Astrocyte (in vitro differentiated cells and primary cell): Measurements from ENCODE around the gene PARD6A. TPM values are rescaled to one million over a fixed set of nuclear protein-coding genes. Genes with fewer than 3 reads are reported as not detected.

Experiments used
- DNase-seq: peaks from one replicate; pipeline ENCODE4 v3.0.0-alpha.2; 2010; ENCODE audit warnings: low read depth
- FAIRE-seq: peaks from 2 replicates; lab custom pipeline; 2011; peaks lifted over from hg19 to GRCh38; lab: Jason Lieb, UNC
- H2AFZ ChIP-seq: 2 replicates; pipeline ENCODE4 v1.6.0; 2012; ENCODE audit warnings: low read depth, low read length, inconsistent platforms
- H3K27ac ChIP-seq: 2 replicates; pipeline ENCODE4 v1.5.1; 2011; ENCODE audit warnings: low read depth, low read length, inconsistent platforms
- H3K27me3 ChIP-seq: 2 replicates; pipeline ENCODE4 v1.6.0; 2011; ENCODE audit warnings: low read length, inconsistent platforms; ENCODE audit not compliant: insufficient read depth
- H3K36me3 ChIP-seq: 2 replicates; pipeline ENCODE4 v1.5.1; 2011; ENCODE audit warnings: low read length, inconsistent platforms; ENCODE audit not compliant: insufficient read depth
- H3K4me1 ChIP-seq: 2 replicates; pipeline ENCODE4 v1.5.1; 2011; ENCODE audit warnings: low read length, inconsistent platforms; ENCODE audit not compliant: insufficient read depth
- H3K4me2 ChIP-seq: 2 replicates; pipeline ENCODE4 v1.6.0; 2012; ENCODE audit warnings: low read length, inconsistent platforms
- H3K4me3 ChIP-seq: 2 replicates; pipeline ENCODE4 v1.5.1; 2011; ENCODE audit warnings: low read depth, mild to moderate bottlenecking, low read length, inconsistent platforms; ENCODE audit not compliant: insufficient read depth
- H3K79me2 ChIP-seq: 2 replicates; pipeline ENCODE4 v1.6.0; 2012; ENCODE audit warnings: mild to moderate bottlenecking, low read length, inconsistent platforms; ENCODE audit not compliant: insufficient read depth
- H3K9ac ChIP-seq: 2 replicates; pipeline ENCODE4 v1.6.0; 2012; ENCODE audit warnings: mild to moderate bottlenecking, low read length, inconsistent platforms
- H3K9me3 ChIP-seq: 2 replicates; pipeline ENCODE4 v1.5.1; 2012; ENCODE audit warnings: low read depth, mild to moderate bottlenecking, low read length, inconsistent platforms; ENCODE audit not compliant: insufficient read depth
- H4K20me1 ChIP-seq: 2 replicates; pipeline ENCODE4 v1.6.0; 2012; ENCODE audit warnings: low read length, inconsistent platforms; ENCODE audit not compliant: insufficient read depth
- H3K27ac Mint-ChIP-seq: one replicate; pipeline ENCODE4 v1.8.0; 2021; ENCODE audit warnings: mild to moderate bottlenecking, mixed read lengths; ENCODE audit not compliant: unreplicated experiment
- H3K27me3 Mint-ChIP-seq: one replicate; pipeline ENCODE4 v1.8.0; 2021; ENCODE audit warnings: low read depth, mixed read lengths; ENCODE audit not compliant: unreplicated experiment
- H3K36me3 Mint-ChIP-seq: one replicate; pipeline ENCODE4 v1.8.0; 2021; ENCODE audit warnings: low read depth, mixed read lengths; ENCODE audit not compliant: unreplicated experiment
- H3K4me1 Mint-ChIP-seq: one replicate; pipeline ENCODE4 v1.8.0; 2021; ENCODE audit warnings: low read depth, mixed read lengths; ENCODE audit not compliant: unreplicated experiment
- H3K4me3 Mint-ChIP-seq: one replicate; pipeline ENCODE4 v1.8.0; 2021; ENCODE audit warnings: mild to moderate bottlenecking, moderate library complexity, mixed read lengths; ENCODE audit not compliant: unreplicated experiment
- H3K9me3 Mint-ChIP-seq: one replicate; pipeline ENCODE4 v1.8.0; 2021; ENCODE audit warnings: mild to moderate bottlenecking, mixed read lengths; ENCODE audit not compliant: unreplicated experiment
- EZH2 ChIP-seq: IDR thresholded peaks from 2 replicates; pipeline ENCODE4 v1.6.1; 2012; ENCODE audit warnings: mild to moderate bottlenecking, low read length, inconsistent platforms; ENCODE audit not compliant: insufficient read depth
- total RNA-seq: library from RNA; stranded (reverse); gene quantifications from 2 replicates; pipeline ENCODE4 v1.2.1, GENCODE V29; 2021
- TF ChIP-seq, protein P1 (sequence below): IDR thresholded peaks from 2 replicates; pipeline ENCODE4 v1.5.1; 2011; ENCODE audit warnings: low read depth, mild to moderate bottlenecking, inconsistent platforms, low read length, moderate library complexity; ENCODE audit not compliant: insufficient read depth

PARD6A gene
- total RNA-seq, 1 donor from 2014 or later: 1.4 TPM

DNA sequence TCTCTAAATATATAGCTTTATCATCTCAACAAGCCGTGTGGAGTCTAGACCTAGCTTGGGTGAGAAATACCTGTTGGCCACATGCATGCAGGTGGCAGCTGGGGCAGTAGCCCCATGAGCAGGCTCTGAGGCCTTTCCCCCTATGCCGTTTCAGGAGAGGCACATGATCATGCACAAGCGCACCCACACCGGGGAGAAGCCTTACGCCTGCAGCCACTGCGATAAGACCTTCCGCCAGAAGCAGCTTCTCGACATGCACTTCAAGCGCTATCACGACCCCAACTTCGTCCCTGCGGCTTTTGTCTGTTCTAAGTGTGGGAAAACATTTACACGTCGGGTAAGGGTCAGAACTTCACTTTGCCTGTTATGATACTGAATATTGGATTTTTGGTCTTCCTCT is 32.5 kb upstream of the PARD6A start:
- Histone ChIP-seq H3K4me1 (no peaks in the 10 kb centered on the region), H3K4me3 (no peak overlapping the region), H3K27me3 (no peaks in the 10 kb centered on the region), H2AFZ (no peak overlapping the region), H3K27ac (no peak overlapping the region), H3K4me2 (no peak overlapping the region), H3K36me3 (peaks cover 44% of the 10 kb centered on the region), H3K9ac (no peak overlapping the region), H3K9me3 (no peaks in the 10 kb centered on the region), H4K20me1 (peaks cover 19% of the 10 kb centered on the region), H3K79me2 (no peaks in the 10 kb centered on the region)
- H3K4me1 Mint-ChIP-seq: no peaks in the 10 kb centered on the region
- no peak for DNase-seq
- H3K27ac Mint-ChIP-seq: no peak overlapping the region
- no peaks in the 10 kb centered on the region for H3K27me3 Mint-ChIP-seq
- no peak for TF ChIP-seq EZH2
- TF ChIP-seq, protein P1, sequence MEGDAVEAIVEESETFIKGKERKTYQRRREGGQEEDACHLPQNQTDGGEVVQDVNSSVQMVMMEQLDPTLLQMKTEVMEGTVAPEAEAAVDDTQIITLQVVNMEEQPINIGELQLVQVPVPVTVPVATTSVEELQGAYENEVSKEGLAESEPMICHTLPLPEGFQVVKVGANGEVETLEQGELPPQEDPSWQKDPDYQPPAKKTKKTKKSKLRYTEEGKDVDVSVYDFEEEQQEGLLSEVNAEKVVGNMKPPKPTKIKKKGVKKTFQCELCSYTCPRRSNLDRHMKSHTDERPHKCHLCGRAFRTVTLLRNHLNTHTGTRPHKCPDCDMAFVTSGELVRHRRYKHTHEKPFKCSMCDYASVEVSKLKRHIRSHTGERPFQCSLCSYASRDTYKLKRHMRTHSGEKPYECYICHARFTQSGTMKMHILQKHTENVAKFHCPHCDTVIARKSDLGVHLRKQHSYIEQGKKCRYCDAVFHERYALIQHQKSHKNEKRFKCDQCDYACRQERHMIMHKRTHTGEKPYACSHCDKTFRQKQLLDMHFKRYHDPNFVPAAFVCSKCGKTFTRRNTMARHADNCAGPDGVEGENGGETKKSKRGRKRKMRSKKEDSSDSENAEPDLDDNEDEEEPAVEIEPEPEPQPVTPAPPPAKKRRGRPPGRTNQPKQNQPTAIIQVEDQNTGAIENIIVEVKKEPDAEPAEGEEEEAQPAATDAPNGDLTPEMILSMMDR: no peak
- H3K36me3 Mint-ChIP-seq: peaks cover 4% of the 10 kb centered on the region
- FAIRE-seq: no peak
- no peaks in the 10 kb centered on the region for H3K9me3 Mint-ChIP-seq
- no peak overlapping the region for H3K4me3 Mint-ChIP-seq

DNA sequence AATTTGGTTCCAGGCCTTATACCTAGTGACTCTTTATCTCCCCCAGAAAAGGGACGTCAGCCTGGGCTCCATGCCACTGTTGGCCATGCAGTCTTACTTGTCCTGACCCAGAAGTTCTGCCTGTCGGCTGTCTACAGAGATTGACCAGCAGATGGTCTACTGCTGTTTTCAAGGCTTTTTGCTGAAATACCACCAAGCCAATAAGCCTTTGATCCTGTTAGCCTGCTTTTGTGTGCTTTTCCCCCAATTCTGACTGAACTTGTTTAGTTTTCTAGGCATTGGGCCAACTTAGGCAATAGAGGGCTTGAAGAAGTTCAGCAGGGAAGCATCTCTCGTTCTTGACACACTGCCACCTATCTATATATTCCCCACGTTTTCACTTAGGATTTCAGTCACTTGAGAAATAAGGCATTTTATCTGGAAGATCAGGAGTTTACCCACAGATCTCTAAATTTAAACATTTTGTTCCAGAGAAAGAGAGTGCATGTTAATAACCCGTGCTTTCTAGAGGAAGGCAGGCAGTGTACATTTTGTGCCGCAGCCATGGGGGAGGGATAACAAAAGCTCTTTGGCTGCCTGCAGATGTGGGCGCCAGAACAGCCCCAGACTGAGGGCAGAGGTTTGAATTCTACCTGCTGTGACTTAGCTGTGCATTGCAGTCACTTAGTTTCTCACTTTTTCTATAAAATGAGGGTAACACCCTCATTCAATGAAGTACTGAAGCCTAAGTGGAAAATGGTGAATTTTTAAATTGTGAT is 28.2 kb upstream of the PARD6A start:
- no peaks in the 10 kb centered on the region for H3K4me1 Mint-ChIP-seq
- no peak for FAIRE-seq

More for the DNA sequence above, 28.2 kb upstream of the PARD6A start:
- no peaks in the 10 kb centered on the region for H3K27me3 ChIP-seq
- Mint-ChIP-seq H3K4me3 (no peak overlapping the region), H3K9me3 (no peaks in the 10 kb centered on the region), H3K27ac (no peak overlapping the region), H3K36me3 (peaks cover 10% of the 10 kb centered on the region), H3K27me3 (no peaks in the 10 kb centered on the region)
- H2AFZ ChIP-seq: no peak overlapping the region
- no peak overlapping the region for H3K9ac ChIP-seq
- no peak overlapping the region for H3K4me3 ChIP-seq
- no peaks in the 10 kb centered on the region for H3K4me1 ChIP-seq
- H3K27ac ChIP-seq: no peak overlapping the region
- peaks cover 39% of the 10 kb centered on the region for H3K36me3 ChIP-seq
- no peaks in the 10 kb centered on the region for H3K79me2 ChIP-seq
- H3K4me2 ChIP-seq: no peak overlapping the region
- no peaks in the 10 kb centered on the region for H3K9me3 ChIP-seq
- TF ChIP-seq EZH2: no peak
- TF ChIP-seq, protein P1: no peak
- peaks cover 34% of the 10 kb centered on the region for H4K20me1 ChIP-seq
- no peak for DNase-seq
